ENCODE data around the gene GNLY. TPM values are rescaled to one million over a fixed set of nuclear protein-coding genes. Genes with fewer than 3 reads are reported as not detected.
"Not testable (repeated sequence)": the region's sequence is repeated elsewhere in the genome, so short reads cannot be mapped to it uniquely, and the experiment has no call there.

GNLY gene
- 10 to 100 TPM in 2 of 3 donors, 1 to 10 TPM in 1; 4.3 to 26.5 (median 15.0) TPM for total RNA-seq

- Mint-ChIP-seq H3K9me3 (no peaks in the 10 kb centered on the region), H3K36me3 (ENCODE audit: insufficient read depth) (no peaks in the 10 kb centered on the region), H3K27me3 (ENCODE audit: low read depth) (peaks cover 5% of the 10 kb centered on the region), H3K4me1 (ENCODE audit: low read depth) (peaks cover 2% of the 10 kb centered on the region), H3K4me3 (peak within 1 kb of the TSS; percentile 68)
- DNase-seq (no peak), ATAC-seq (peak in 1 of 2 donors; percentile 55)
These were observed at the start of gene GNLY for GRCh38 chr2:85694052-85695025. GNLY (plus strand) TSS chr2:85694358; CDS start chr2:85694419, 61 bp downstream.

- Mint-ChIP-seq H3K4me3 (no peak overlapping the region), H3K4me1 (ENCODE audit: low read depth) (peaks cover 6% of the 10 kb centered on the region), H3K9me3 (no peaks in the 10 kb centered on the region), H3K27me3 (ENCODE audit: low read depth) (no peaks in the 10 kb centered on the region), H3K36me3 (ENCODE audit: insufficient read depth) (peaks cover 59% of the 10 kb centered on the region)
- ATAC-seq (no peak), DNase-seq (no peak)
These were observed 49.2 kb upstream of the GNLY start for GRCh38 chr2:85644909-85645308.

GRCh38 chr2:85646166-85646565 lies 48.0 kb upstream of the GNLY start:
- peaks cover 6% of the 10 kb centered on the region for H3K4me1 Mint-ChIP-seq (ENCODE audit: low read depth)
- no peak for ATAC-seq
- no peak for DNase-seq
- H3K27me3 Mint-ChIP-seq (ENCODE audit: low read depth), result no peaks in the 10 kb centered on the region
- H3K4me3 Mint-ChIP-seq, result no peak overlapping the region
- H3K9me3 Mint-ChIP-seq, result no peaks in the 10 kb centered on the region
- H3K36me3 Mint-ChIP-seq (ENCODE audit: insufficient read depth), result peaks cover 55% of the 10 kb centered on the region

- Mint-ChIP-seq H3K4me1 (ENCODE audit: low read depth) (no peaks in the 10 kb centered on the region), H3K4me3 (no peak overlapping the region), H3K36me3 (ENCODE audit: insufficient read depth) (peaks cover 43% of the 10 kb centered on the region), H3K9me3 (no peaks in the 10 kb centered on the region), H3K27me3 (ENCODE audit: low read depth) (no peaks in the 10 kb centered on the region)
- ATAC-seq, result no peak
- DNase-seq, result no peak
These were observed 46.2 kb upstream of the GNLY start for GRCh38 chr2:85647823-85648526.

GRCh38 chr2:85648619-85649018 lies 45.5 kb upstream of the GNLY start:
- Mint-ChIP-seq H3K27me3 (ENCODE audit: low read depth) (no peaks in the 10 kb centered on the region), H3K36me3 (ENCODE audit: insufficient read depth) (peaks cover 44% of the 10 kb centered on the region), H3K4me1 (ENCODE audit: low read depth) (no peaks in the 10 kb centered on the region), H3K9me3 (no peaks in the 10 kb centered on the region), H3K4me3 (no peak overlapping the region)
- ATAC-seq, result peak in 1 of 2 donors; percentile 27
- DNase-seq, result no peak

GRCh38 chr2:85649201-85650190 lies 44.7 kb upstream of the GNLY start:
- ATAC-seq (no peak), DNase-seq (no peak)
- no peaks in the 10 kb centered on the region for H3K27me3 Mint-ChIP-seq (ENCODE audit: low read depth)
- peaks cover 47% of the 10 kb centered on the region for H3K36me3 Mint-ChIP-seq (ENCODE audit: insufficient read depth)
- no peak overlapping the region for H3K4me3 Mint-ChIP-seq
- no peaks in the 10 kb centered on the region for H3K9me3 Mint-ChIP-seq
- no peaks in the 10 kb centered on the region for H3K4me1 Mint-ChIP-seq (ENCODE audit: low read depth)

GRCh38 chr2:85650456-85650855 lies 43.7 kb upstream of the GNLY start:
- H3K4me3 Mint-ChIP-seq, result no peak overlapping the region
- no peaks in the 10 kb centered on the region for H3K4me1 Mint-ChIP-seq (ENCODE audit: low read depth)
- H3K36me3 Mint-ChIP-seq (ENCODE audit: insufficient read depth), result peaks cover 45% of the 10 kb centered on the region
- H3K27me3 Mint-ChIP-seq (ENCODE audit: low read depth), result no peaks in the 10 kb centered on the region
- DNase-seq (no peak), ATAC-seq (no peak)
- H3K9me3 Mint-ChIP-seq, result no peaks in the 10 kb centered on the region

GRCh38 chr2:85651097-85651496 lies 43.1 kb upstream of the GNLY start:
- Mint-ChIP-seq H3K36me3 (ENCODE audit: insufficient read depth) (peaks cover 40% of the 10 kb centered on the region), H3K27me3 (ENCODE audit: low read depth) (no peaks in the 10 kb centered on the region), H3K4me1 (ENCODE audit: low read depth) (no peaks in the 10 kb centered on the region), H3K9me3 (no peaks in the 10 kb centered on the region), H3K4me3 (no peak overlapping the region)
- DNase-seq (no peak), ATAC-seq (no peak)

GRCh38 chr2:85652056-85652455 lies 42.1 kb upstream of the GNLY start:
- Mint-ChIP-seq H3K9me3 (no peaks in the 10 kb centered on the region), H3K36me3 (ENCODE audit: insufficient read depth) (peaks cover 35% of the 10 kb centered on the region)

GRCh38 chr2:85653996-85654395 lies 40.2 kb upstream of the GNLY start:
- Mint-ChIP-seq H3K9me3 (no peaks in the 10 kb centered on the region), H3K4me3 (no peak overlapping the region), H3K27me3 (ENCODE audit: low read depth) (no peaks in the 10 kb centered on the region), H3K36me3 (ENCODE audit: insufficient read depth) (peaks cover 31% of the 10 kb centered on the region), H3K4me1 (ENCODE audit: low read depth) (no peaks in the 10 kb centered on the region)
- ATAC-seq (no peak), DNase-seq (no peak)

More at GRCh38 chr2:85652056-85652455, 42.1 kb upstream of the GNLY start:
- no peaks in the 10 kb centered on the region for H3K4me1 Mint-ChIP-seq (ENCODE audit: low read depth)
- no peak for ATAC-seq
- H3K27me3 Mint-ChIP-seq (ENCODE audit: low read depth), result no peaks in the 10 kb centered on the region
- no peak for DNase-seq
- no peak overlapping the region for H3K4me3 Mint-ChIP-seq

- H3K27me3 Mint-ChIP-seq (ENCODE audit: low read depth), result no peaks in the 10 kb centered on the region
- H3K4me1 Mint-ChIP-seq (ENCODE audit: low read depth), result no peaks in the 10 kb centered on the region
- H3K4me3 Mint-ChIP-seq, result no peak overlapping the region
- H3K36me3 Mint-ChIP-seq (ENCODE audit: insufficient read depth), result peaks cover 28% of the 10 kb centered on the region
- no peaks in the 10 kb centered on the region for H3K9me3 Mint-ChIP-seq
- DNase-seq (no peak), ATAC-seq (no peak)
These were observed 38.2 kb upstream of the GNLY start for GRCh38 chr2:85655961-85656417.

GRCh38 chr2:85656468-85656867 lies 37.7 kb upstream of the GNLY start:
- H3K9me3 Mint-ChIP-seq, result no peaks in the 10 kb centered on the region
- no peak overlapping the region for H3K4me3 Mint-ChIP-seq
- no peaks in the 10 kb centered on the region for H3K4me1 Mint-ChIP-seq (ENCODE audit: low read depth)
- DNase-seq (no peak), ATAC-seq (no peak)
- H3K27me3 Mint-ChIP-seq (ENCODE audit: low read depth), result no peaks in the 10 kb centered on the region
- peaks cover 26% of the 10 kb centered on the region for H3K36me3 Mint-ChIP-seq (ENCODE audit: insufficient read depth)

- H3K9me3 Mint-ChIP-seq; H3K4me1 Mint-ChIP-seq (ENCODE audit: low read depth); H3K27me3 Mint-ChIP-seq (ENCODE audit: low read depth); DNase-seq; H3K4me3 Mint-ChIP-seq; ATAC-seq: not testable (repeated sequence)
- H3K36me3 Mint-ChIP-seq (ENCODE audit: insufficient read depth), result peaks cover 22% of the 10 kb centered on the region
These were observed 36.8 kb upstream of the GNLY start for GRCh38 chr2:85657399-85657798.
